Ovary (tissue), 9 donors: Measurements from ENCODE around the gene CDK3. TPM values are rescaled to one million over a fixed set of nuclear protein-coding genes. Genes with fewer than 3 reads are reported as not detected.

Experiments used
- DNase-seq, 5 donors: peaks; one replicate each; pipeline ENCODE4 v3.0.0-alpha.2; 2019 to 2020
- H3K27ac ChIP-seq, 2 donors: fragments of 200-600 bp; one replicate each; pipeline versions ENCODE4 v1.5.1 to v1.8.0; 2019 to 2022
- H3K27me3 ChIP-seq: fragments of 200-600 bp; one replicate; pipeline ENCODE4 v1.8.0; 2022
- H3K36me3 ChIP-seq: fragments of 200-600 bp; sonication (generic); one replicate; pipeline ENCODE4 v1.5.1; 2019
- H3K4me1 ChIP-seq: one replicate; pipeline ENCODE4 v1.8.1; 2013; ENCODE audit warnings: mild to moderate bottlenecking, moderate library complexity; ENCODE audit not compliant: insufficient read depth
- H3K4me3 ChIP-seq: fragments of 200-600 bp; sonication (generic); one replicate; pipeline ENCODE4 v1.5.1; 2017
- H3K9me3 ChIP-seq, 2 donors: fragments of 200-600 bp in 1 of 2; sonication (generic) in 1 of 2; one replicate each; pipeline versions ENCODE4 v1.5.1 to v1.8.1; 2013 to 2019; ENCODE audit warnings: mild to moderate bottlenecking in 1 of 2, moderate library complexity in 1 of 2
- CTCF ChIP-seq, 3 donors: fragments of 450-650 bp in 2 of 3; fragments of 200-600 bp in 1 of 3; IDR thresholded peaks; one replicate each; pipeline versions ENCODE4 v1.5.1 to v1.8.0; 2016 to 2022; ENCODE audit warnings: antibody characterized with exemption in 3 of 3, mild to moderate bottlenecking in 1 of 3
- EP300 ChIP-seq: sonication (generic); formaldehyde crosslinking; IDR thresholded peaks from one replicate; pipeline ENCODE4 v1.6.1; 2017; ENCODE audit warnings: antibody characterized with exemption
- POLR2A ChIP-seq: fragments of 450-650 bp; IDR thresholded peaks from one replicate; pipeline ENCODE4 v1.6.1; 2017; ENCODE audit warnings: antibody characterized with exemption, mild to moderate bottlenecking, moderate library complexity
- WGBS, 3 donors: extraction: QIAGEN DNeasy Blood & Tissue Kit in 1 of 3; methylation state at CpG; one replicate each; pipeline versions ENCODE4 v1.1.5 to v1.1.7; 2013 to 2017; 5-methylcytosine and 5-hydroxymethylcytosine counted together
- intact Hi-C, 4 donors: fragments of 100-400 bp; cut with DNase I; formaldehyde crosslinking; loops; one replicate each; pipeline versions ENCODE4 v1.11.0 to v1.15.1; 2022 to 2023
- polyA plus RNA-seq, 2 donors: library from polyadenylated mRNA; stranded (reverse); fragments of 200-250 nt in 1 of 2; fragments of 350-450 nt in 1 of 2; fragmentation: Illumina TruSeq in 1 of 2; extraction: RNeasy Lipid Tissue Mini Kit (QIAGEN cat#74804) in 1 of 2; gene quantifications; one replicate each; pipeline ENCODE4 v1.2.3, GENCODE V29; 2013 to 2014
- total RNA-seq, 7 donors: library from RNA; depleted of rRNA in 2 of 7; stranded (reverse); fragments of >200 nt in 2 of 7; fragmentation: NEBNext Ultra II Directional in 3 of 7; extraction: Animal tissue kit (Norgen Biotek cat#: 25700) in 3 of 7; gene quantifications; one replicate each; pipeline versions ENCODE4 v1.1.0 to v1.2.4, GENCODE V29; 2016 to 2023
- donor health status: DM: no; HTN: no; CAD: no; lungs with moderate emphysema.
- donor health status: DM: no; HTN: no; CAD: no.
- donor health status: Bipolar disorder and iron deficiency.
- donor health status: DM: yes; HTN: yes; CAD: no.
- donor health status: DM: no; HTN: no; CAD: no.
- donor health status: DM: yes; HTN: yes; CAD: no.

The CDK3 gene
- total and polyA plus RNA-seq, 9 donors = 1.3 to 10.8 (median 5.5) TPM

- Histone ChIP-seq H3K27ac (no peak overlapping the region), H3K36me3 (no peaks in the 10 kb centered on the region), H3K27me3 (no peaks in the 10 kb centered on the region), H3K4me1 (peaks cover 12% of the 10 kb centered on the region), H3K9me3 (no peaks in the 10 kb centered on the region), H3K4me3 (no peak overlapping the region)
- no peak for DNase-seq
- intact Hi-C loops = no loop called here
- 90 to 94% (median 92%) methylated on average over 5 of the region's 5 CpGs for WGBS, 3 donors
- TF ChIP-seq POLR2A (no peak), EP300 (no peak), CTCF (IDR thresholded peaks at IDR 0.05) (no peak)
These were observed 32.1 kb downstream of the CDK3 start for GRCh38 chr17:76032780-76033108.

DNA sequence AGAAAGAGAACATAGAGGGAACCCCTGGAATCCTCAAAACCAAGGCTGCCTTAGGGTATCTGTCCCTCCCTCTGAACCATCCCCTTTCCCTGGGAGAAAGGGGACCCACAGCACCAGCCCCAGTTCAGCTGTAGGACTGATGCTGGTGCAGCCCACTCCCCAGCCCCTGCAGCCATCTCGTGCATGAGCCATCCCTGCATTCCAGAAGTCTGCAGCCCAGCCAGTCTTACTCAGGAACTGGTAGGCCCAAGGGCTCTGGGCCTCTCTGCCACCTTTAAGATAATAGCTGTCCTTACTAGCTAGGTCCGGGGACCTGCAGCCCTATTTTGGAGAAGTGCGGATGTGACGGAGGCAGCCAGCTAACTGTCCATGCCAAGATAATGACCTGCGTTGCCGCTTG lies 32.5 kb downstream of the CDK3 start:
- Histone ChIP-seq H3K27me3 (no peaks in the 10 kb centered on the region), H3K4me1 (peaks cover 12% of the 10 kb centered on the region), H3K36me3 (no peaks in the 10 kb centered on the region), H3K27ac (no peak overlapping the region), H3K4me3 (no peak overlapping the region), H3K9me3 (no peaks in the 10 kb centered on the region)
- intact Hi-C loops = no loop called here
- no peak for TF ChIP-seq EP300
- TF ChIP-seq POLR2A = no peak
- no peak for TF ChIP-seq CTCF (IDR thresholded peaks at IDR 0.05)
- WGBS, 3 donors = 93 to 96% (median 96%) methylated on average over 6 of the region's 6 CpGs
- DNase-seq = no peak

DNA sequence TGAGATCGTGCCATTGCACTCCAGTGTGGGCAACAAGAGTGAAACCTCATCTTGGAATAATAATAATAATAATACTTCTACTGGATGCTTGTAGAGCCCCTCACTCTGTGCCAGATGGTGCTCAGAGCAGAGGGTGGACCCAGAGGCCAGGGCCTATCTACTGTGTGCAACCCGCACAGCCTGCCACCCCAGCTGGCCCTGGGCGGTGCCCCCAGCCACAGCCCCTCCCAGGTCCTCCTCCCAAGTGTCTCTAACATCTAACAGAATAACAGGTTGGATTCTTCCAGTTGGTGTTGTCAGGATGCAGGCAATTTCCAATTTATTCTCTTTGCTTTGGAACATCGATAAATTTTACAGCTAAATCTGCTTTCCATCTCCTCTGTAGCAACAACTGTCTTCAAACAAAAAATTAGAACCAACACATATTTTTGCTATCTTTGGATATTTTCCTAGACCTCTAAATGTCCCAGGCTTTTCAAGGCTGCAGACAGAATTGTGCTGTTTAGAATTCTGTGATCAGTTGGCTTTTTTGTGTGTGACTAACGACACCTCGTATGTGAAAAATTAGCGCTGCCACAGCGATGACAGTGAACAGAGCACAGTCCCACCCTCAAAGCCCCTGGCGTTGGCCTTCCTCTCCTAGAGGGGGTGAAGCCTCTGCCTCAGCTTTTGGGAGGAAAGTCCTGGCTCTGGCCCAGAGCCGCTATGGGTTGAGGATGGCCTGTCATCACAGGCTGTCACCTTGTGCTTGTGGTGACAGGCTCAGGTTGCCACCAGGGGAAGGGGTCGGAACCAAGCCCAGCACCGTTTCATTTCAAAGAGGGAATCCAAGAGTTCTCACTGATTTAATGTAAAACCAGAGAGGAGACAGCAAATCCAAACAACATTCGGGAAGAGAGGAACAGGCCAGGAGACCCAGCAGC lies 34.0 kb downstream of the CDK3 start:
- Histone ChIP-seq H3K27me3 (no peaks in the 10 kb centered on the region), H3K27ac (peak overlapping the region in 1 of 2 donors; percentile 27), H3K9me3 (no peaks in the 10 kb centered on the region), H3K4me1 (peaks cover 12% of the 10 kb centered on the region), H3K4me3 (no peak overlapping the region), H3K36me3 (no peaks in the 10 kb centered on the region)
- DNase-seq = no peak
- no peak for TF ChIP-seq EP300
- no peak for TF ChIP-seq POLR2A
- no peak for TF ChIP-seq CTCF (IDR thresholded peaks at IDR 0.05)
- intact Hi-C loops = no loop called here
- WGBS, 3 donors = 28 to 36% (median 33%) methylated on average over 13 of the region's 13 CpGs

DNA sequence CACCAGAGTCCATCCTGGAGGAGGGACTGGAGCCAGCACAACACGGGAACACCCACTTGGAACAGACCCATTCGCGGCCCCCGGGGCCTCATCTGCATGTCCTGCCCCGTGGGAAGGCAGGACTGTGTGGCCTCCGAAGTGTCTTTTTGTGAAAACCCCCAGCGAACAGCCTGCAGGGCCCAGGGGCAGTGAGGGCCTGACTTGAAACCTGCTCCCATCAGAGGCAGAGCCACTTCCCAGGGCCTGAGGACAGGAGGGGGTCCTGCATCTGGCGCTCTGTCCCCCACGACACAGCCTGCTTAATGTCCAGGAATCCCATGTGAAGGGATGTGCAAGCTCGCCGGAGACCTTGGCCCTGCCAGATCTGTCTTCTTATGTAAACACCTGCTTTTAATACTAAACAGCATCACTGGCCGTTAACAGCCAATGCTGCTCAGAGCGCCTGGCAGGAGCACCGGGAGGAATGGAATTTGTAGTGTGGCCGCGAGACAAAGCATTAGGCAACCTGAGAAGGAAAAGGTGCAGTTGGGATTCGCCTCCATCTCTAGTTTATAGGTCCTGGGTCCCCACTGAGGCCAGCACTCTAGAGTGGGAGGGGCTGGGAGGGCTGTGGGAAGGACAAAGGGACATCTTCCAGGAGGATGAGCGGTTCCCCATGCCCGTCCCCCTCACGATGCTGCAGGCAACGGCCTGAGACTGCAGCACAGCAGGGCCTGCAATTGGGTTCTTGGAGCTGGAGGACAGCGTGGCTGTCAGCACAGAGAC lies 36.0 kb downstream of the CDK3 start:
- no peaks in the 10 kb centered on the region for H3K9me3 ChIP-seq
- H3K27me3 ChIP-seq = no peaks in the 10 kb centered on the region
- H3K36me3 ChIP-seq = no peaks in the 10 kb centered on the region
- peak in 3 of 5 donors; percentile 39 to 63 (median 56) for DNase-seq
- WGBS, 3 donors = 21 to 24% (median 21%) methylated on average over 20 to 22 of the region's 22 CpGs
- H3K4me1 ChIP-seq = peaks cover 12% of the 10 kb centered on the region
- H3K27ac ChIP-seq = no peak overlapping the region
- TF ChIP-seq POLR2A = no peak
- no peak for TF ChIP-seq EP300
- no peak overlapping the region for H3K4me3 ChIP-seq
- intact Hi-C loops = no loop called here
